ENCODE data around the gene RIMS4. TPM values are rescaled to one million over a fixed set of nuclear protein-coding genes. Genes with fewer than 3 reads are reported as not detected.

RIMS4 gene
- total RNA-seq, 1 donor from 2014 or later, result 5.3 TPM

DNA sequence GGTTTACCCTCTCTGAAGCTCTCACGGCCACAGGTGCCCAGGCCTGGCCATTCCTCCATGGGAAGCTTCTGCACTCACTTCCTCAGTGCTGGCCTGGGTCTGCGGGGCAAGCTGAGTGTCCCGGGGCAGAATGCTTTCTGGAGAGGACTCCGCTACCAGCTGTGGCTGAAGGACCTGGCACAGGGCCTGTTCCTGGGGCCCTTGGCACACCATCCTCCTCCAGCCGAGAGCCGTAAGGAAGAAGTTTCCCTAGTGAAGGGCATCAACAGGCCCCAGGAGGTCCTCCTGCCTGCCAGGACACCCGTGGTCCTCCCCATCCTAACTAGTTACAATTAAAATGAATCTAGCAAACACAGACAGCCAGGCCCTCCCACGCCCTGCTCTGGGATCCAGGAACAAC, 78.7 kb downstream of the RIMS4 start:
- no peak overlapping the region for H3K27ac Mint-ChIP-seq
- no peak for DNase-seq (ENCODE audit: low spot score)
- H3K27ac ChIP-seq, result no peak overlapping the region

DNA sequence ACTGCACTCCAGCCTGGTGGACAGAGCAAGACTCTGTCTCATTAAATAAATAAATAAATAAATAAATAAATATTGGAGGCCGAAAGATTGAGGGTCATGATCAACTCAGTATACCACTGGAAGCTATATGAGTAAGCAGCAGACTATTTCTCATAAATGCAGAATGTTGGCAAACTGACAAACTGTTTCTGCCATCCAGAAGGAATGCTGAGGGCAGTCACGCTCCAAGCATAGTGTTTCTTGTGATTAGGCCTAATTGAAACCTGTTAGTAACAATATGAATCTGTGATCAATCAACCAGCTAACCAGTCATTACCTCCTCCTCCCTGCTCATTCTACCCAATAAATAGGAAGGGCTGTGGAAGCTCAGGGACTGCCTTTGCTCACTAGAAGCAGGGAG, 79.9 kb downstream of the RIMS4 start:
- no peak overlapping the region for H3K9ac ChIP-seq
- Mint-ChIP-seq H3K27ac (no peak overlapping the region), H3K4me1 (peaks cover 14% of the 10 kb centered on the region)

More for the DNA sequence above, 78.7 kb downstream of the RIMS4 start:
- Histone ChIP-seq H3F3A (ENCODE audit: low read depth) (no peaks in the 10 kb centered on the region), H3K36me3 (no peaks in the 10 kb centered on the region), H3K4me2 (no peak overlapping the region), H4K20me1 (ENCODE audit: low read depth) (no peaks in the 10 kb centered on the region), H3K79me2 (ENCODE audit: low read depth) (no peaks in the 10 kb centered on the region), H3K4me3 (no peak overlapping the region), H3K4me1 (peaks cover 8% of the 10 kb centered on the region), H3K9ac (no peak overlapping the region), H3K27me3 (no peaks in the 10 kb centered on the region), H2AFZ (replicated peaks) (no peak overlapping the region), H3K9me3 (ENCODE audit: low read depth) (no peaks in the 10 kb centered on the region)
- H3K9me3 Mint-ChIP-seq, result no peaks in the 10 kb centered on the region
- H3K4me3 Mint-ChIP-seq, result no peak overlapping the region
- H3K27me3 Mint-ChIP-seq (ENCODE audit: insufficient read depth, low read depth), result peaks cover 10% of the 10 kb centered on the region
- peaks cover 23% of the 10 kb centered on the region for H3K4me1 Mint-ChIP-seq
- TF ChIP-seq EZH2 (IDR thresholded peaks at IDR 0.05) (no peak), EZH2phosphoT487 (IDR thresholded peaks at IDR 0.05) (no peak)
- TF ChIP-seq, protein P1, sequence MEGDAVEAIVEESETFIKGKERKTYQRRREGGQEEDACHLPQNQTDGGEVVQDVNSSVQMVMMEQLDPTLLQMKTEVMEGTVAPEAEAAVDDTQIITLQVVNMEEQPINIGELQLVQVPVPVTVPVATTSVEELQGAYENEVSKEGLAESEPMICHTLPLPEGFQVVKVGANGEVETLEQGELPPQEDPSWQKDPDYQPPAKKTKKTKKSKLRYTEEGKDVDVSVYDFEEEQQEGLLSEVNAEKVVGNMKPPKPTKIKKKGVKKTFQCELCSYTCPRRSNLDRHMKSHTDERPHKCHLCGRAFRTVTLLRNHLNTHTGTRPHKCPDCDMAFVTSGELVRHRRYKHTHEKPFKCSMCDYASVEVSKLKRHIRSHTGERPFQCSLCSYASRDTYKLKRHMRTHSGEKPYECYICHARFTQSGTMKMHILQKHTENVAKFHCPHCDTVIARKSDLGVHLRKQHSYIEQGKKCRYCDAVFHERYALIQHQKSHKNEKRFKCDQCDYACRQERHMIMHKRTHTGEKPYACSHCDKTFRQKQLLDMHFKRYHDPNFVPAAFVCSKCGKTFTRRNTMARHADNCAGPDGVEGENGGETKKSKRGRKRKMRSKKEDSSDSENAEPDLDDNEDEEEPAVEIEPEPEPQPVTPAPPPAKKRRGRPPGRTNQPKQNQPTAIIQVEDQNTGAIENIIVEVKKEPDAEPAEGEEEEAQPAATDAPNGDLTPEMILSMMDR (IDR thresholded peaks at IDR 0.05), result no peak
- H3K36me3 Mint-ChIP-seq, result no peaks in the 10 kb centered on the region

DNA sequence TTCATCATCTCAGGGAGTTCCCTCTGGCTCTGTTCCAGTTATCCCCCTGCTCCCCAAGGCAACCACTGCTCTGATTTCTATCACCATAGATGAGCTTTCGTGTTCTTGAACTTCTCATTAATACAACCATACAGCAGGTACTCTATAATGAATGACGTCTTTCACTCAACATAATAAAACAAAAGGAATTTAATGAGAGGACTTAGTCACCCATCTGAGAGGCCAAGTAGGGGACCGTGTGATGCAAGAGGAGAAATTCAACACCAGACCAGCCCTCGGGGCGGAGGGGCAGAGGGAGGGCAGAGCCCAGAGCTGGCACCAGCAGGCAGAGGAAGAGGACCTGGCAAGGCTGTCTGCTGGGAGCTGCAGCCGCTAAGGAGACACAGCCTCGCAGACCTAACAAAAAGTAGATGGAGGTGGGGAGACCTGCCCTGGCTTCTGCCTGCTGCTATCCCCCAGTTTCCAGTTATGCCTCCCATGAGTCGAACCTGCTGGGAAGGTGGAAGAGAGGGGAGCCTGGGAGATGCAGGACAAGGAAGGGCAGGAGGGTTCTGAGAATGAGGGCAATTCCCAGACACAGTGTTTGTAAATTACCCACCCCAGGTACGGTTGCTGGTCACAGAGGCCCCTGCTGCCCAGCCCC, 81.4 kb downstream of the RIMS4 start:
- Histone ChIP-seq H3F3A (ENCODE audit: low read depth) (no peaks in the 10 kb centered on the region), H3K27ac (no peak overlapping the region), H3K79me2 (ENCODE audit: low read depth) (no peaks in the 10 kb centered on the region), H3K9ac (no peak overlapping the region), H3K4me3 (no peak overlapping the region), H4K20me1 (ENCODE audit: low read depth) (no peaks in the 10 kb centered on the region), H3K4me2 (peak overlapping the region; percentile 3), H3K4me1 (peaks cover 8% of the 10 kb centered on the region), H3K36me3 (no peaks in the 10 kb centered on the region), H3K9me3 (ENCODE audit: low read depth) (no peaks in the 10 kb centered on the region), H3K27me3 (no peaks in the 10 kb centered on the region), H2AFZ (replicated peaks) (peak overlapping the region; percentile 19)
- Mint-ChIP-seq H3K4me3 (no peak overlapping the region), H3K36me3 (no peaks in the 10 kb centered on the region), H3K27me3 (ENCODE audit: insufficient read depth, low read depth) (peaks cover 8% of the 10 kb centered on the region), H3K9me3 (no peaks in the 10 kb centered on the region), H3K4me1 (peaks cover 14% of the 10 kb centered on the region), H3K27ac (no peak overlapping the region)
- TF ChIP-seq, protein P1 (IDR thresholded peaks at IDR 0.05), result no peak
- TF ChIP-seq EZH2 (IDR thresholded peaks at IDR 0.05), result no peak
- no peak for TF ChIP-seq EZH2phosphoT487 (IDR thresholded peaks at IDR 0.05)
- peak; percentile 36 for DNase-seq (ENCODE audit: low spot score)

More for the DNA sequence above, 79.9 kb downstream of the RIMS4 start:
- Histone ChIP-seq H3K4me2 (no peak overlapping the region), H4K20me1 (ENCODE audit: low read depth) (no peaks in the 10 kb centered on the region), H3K27me3 (no peaks in the 10 kb centered on the region), H3K36me3 (no peaks in the 10 kb centered on the region), H3K4me3 (no peak overlapping the region), H3K4me1 (peaks cover 8% of the 10 kb centered on the region), H3K79me2 (ENCODE audit: low read depth) (no peaks in the 10 kb centered on the region), H3F3A (ENCODE audit: low read depth) (no peaks in the 10 kb centered on the region), H2AFZ (replicated peaks) (no peak overlapping the region), H3K27ac (no peak overlapping the region), H3K9me3 (ENCODE audit: low read depth) (no peaks in the 10 kb centered on the region)
- no peaks in the 10 kb centered on the region for H3K9me3 Mint-ChIP-seq
- no peaks in the 10 kb centered on the region for H3K36me3 Mint-ChIP-seq
- no peak overlapping the region for H3K4me3 Mint-ChIP-seq
- TF ChIP-seq, protein P1 (IDR thresholded peaks at IDR 0.05), result no peak
- TF ChIP-seq EZH2 (IDR thresholded peaks at IDR 0.05) (no peak), EZH2phosphoT487 (IDR thresholded peaks at IDR 0.05) (no peak)
- no peak for DNase-seq (ENCODE audit: low spot score)
- H3K27me3 Mint-ChIP-seq (ENCODE audit: insufficient read depth, low read depth), result peaks cover 5% of the 10 kb centered on the region

Measured in neural progenitor cell (in vitro differentiated cells).